ENCODE data around the gene NLGN4X.

DNA sequence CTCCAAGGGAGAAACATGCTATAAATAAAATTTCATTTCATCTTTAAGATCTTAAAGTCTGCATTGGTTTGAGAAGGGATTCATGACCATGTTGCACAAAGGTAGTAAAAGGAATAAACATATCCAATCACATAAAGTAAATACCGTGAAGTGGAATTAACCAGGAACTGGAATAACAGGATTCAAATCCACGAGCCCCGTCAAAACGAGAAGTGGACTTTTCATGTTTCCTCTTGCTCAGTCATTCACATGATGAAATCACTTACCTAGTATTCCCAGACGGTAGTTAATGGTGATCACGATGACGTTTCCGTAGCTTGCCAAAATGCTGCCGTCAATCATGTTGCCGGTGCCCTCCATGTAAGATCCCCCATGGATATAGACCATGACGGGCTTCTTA is 199.7 kb downstream of the NLGN4X start:
- no peak for TF ChIP-seq POLR2A (IDR thresholded peaks at IDR 0.05)
- TF ChIP-seq, protein P1, sequence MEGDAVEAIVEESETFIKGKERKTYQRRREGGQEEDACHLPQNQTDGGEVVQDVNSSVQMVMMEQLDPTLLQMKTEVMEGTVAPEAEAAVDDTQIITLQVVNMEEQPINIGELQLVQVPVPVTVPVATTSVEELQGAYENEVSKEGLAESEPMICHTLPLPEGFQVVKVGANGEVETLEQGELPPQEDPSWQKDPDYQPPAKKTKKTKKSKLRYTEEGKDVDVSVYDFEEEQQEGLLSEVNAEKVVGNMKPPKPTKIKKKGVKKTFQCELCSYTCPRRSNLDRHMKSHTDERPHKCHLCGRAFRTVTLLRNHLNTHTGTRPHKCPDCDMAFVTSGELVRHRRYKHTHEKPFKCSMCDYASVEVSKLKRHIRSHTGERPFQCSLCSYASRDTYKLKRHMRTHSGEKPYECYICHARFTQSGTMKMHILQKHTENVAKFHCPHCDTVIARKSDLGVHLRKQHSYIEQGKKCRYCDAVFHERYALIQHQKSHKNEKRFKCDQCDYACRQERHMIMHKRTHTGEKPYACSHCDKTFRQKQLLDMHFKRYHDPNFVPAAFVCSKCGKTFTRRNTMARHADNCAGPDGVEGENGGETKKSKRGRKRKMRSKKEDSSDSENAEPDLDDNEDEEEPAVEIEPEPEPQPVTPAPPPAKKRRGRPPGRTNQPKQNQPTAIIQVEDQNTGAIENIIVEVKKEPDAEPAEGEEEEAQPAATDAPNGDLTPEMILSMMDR (IDR thresholded peaks at IDR 0.05), result no peak
